ENCODE data around the gene MBNL3. TPM values are rescaled to one million over a fixed set of nuclear protein-coding genes. Genes with fewer than 3 reads are reported as not detected.

The MBNL3 gene
- total RNA-seq, 1 experiment from 2014 or later: 4.6 TPM

GRCh38 chrX:132404266-132404665, 84.6 kb downstream of the MBNL3 start:
- Histone ChIP-seq H3K9me3 (ENCODE audit: control insufficient read depth in 1 of 2, insufficient read depth in 1 of 2, low read depth in 1 of 2, low read length in 2 of 2) (no peaks in the 10 kb centered on the region), H3K4me1 (ENCODE audit: control insufficient read depth in 1 of 2, insufficient read depth in 2 of 2, low read length in 2 of 2) (no peaks in the 10 kb centered on the region), H3K4me3 (replicated peaks in 1 of 2; ENCODE audit: low read depth in 1 of 2, low read length in 2 of 2) (no peak overlapping the region), H3K27me3 (ENCODE audit: insufficient read depth, low read length) (no peaks in the 10 kb centered on the region), H3K79me2 (ENCODE audit: insufficient read depth, low read length) (no peaks in the 10 kb centered on the region), H4K20me1 (ENCODE audit: insufficient read depth) (no peaks in the 10 kb centered on the region), H3K27ac (ENCODE audit: low read depth, low read length) (no peak overlapping the region), H2AFZ (ENCODE audit: low read depth, low read length, poor library complexity, severe bottlenecking) (no peak overlapping the region), H3K9me2 (ENCODE audit: insufficient read depth) (no peaks in the 10 kb centered on the region), H3K36me3 (ENCODE audit: control insufficient read depth in 1 of 2, insufficient read depth in 2 of 2, low read length in 2 of 2) (no peaks in the 10 kb centered on the region), H3K4me2 (ENCODE audit: low read length) (no peak overlapping the region), H3K9ac (ENCODE audit: low read length) (no peak overlapping the region)
- DNase-seq (ENCODE audit: low read depth, low spot score): no peak
- TF ChIP-seq CEBPB (IDR thresholded peaks at IDR 0.05; ENCODE audit: low read depth): no peak
- TF ChIP-seq CBX3 (IDR thresholded peaks at IDR 0.05; ENCODE audit: low read depth): no peak
- no peak for TF ChIP-seq ATF3 (IDR thresholded peaks at IDR 0.05)
- no peak for TF ChIP-seq JUND (IDR thresholded peaks at IDR 0.05)
- TF ChIP-seq EZH2phosphoT487 (IDR thresholded peaks at IDR 0.05; ENCODE audit: borderline replicate concordance): no peak
- TF ChIP-seq YY1 (IDR thresholded peaks at IDR 0.05; ENCODE audit: extremely low read depth, insufficient replicate concordance, low read depth, low read length): no peak
- TF ChIP-seq POLR2AphosphoS5 (IDR thresholded peaks at IDR 0.05; ENCODE audit: low read depth, low read length): no peak
- no peak for TF ChIP-seq REST (IDR thresholded peaks at IDR 0.05; ENCODE audit: low read depth)
- no peak for TF ChIP-seq ZFX (IDR thresholded peaks at IDR 0.05)
- no peak for TF ChIP-seq ZBTB33 (IDR thresholded peaks at IDR 0.05; ENCODE audit: extremely low read depth, insufficient replicate concordance, low read length)
- no peak for TF ChIP-seq CTCF (IDR thresholded peaks at IDR 0.05 in 2 of 3, conservative IDR thresholded peaks at IDR 0.05 in 1 of 3; ENCODE audit: borderline replicate concordance in 1 of 3, insufficient read depth in 1 of 3, low read depth in 2 of 3, low read length in 2 of 3)
- TF ChIP-seq SIN3A (IDR thresholded peaks at IDR 0.05; ENCODE audit: low read depth): no peak
- TF ChIP-seq EGR1 (IDR thresholded peaks at IDR 0.05; ENCODE audit: low read depth): no peak
- no peak for TF ChIP-seq EZH2 (IDR thresholded peaks at IDR 0.05)
- no peak for TF ChIP-seq SRF (IDR thresholded peaks at IDR 0.05; ENCODE audit: low read depth)
- no peak for TF ChIP-seq POLR2A (IDR thresholded peaks at IDR 0.05; ENCODE audit: borderline replicate concordance, extremely low read depth, insufficient read depth, insufficient read length)
- TF ChIP-seq FOSL1 (IDR thresholded peaks at IDR 0.05; ENCODE audit: low read depth): no peak
- TF ChIP-seq MAX (IDR thresholded peaks at IDR 0.05): no peak
- BruUV-seq (replicated peaks): no TSS peak
- ChIA-PET RAD21 (ENCODE audit: low non-redundant PET in 1 of 2, low total read pairs in 2 of 2, uncharacterized antibody in 2 of 2, unreplicated experiment in 2 of 2) (no interaction called here), CTCF (no interaction called here), POLR2A (interaction anchor here (1.0 kb wide), 1 partner anchor 9 kb away, joined by 4 read pairs; no protein-coding TSS in a partner anchor)
- intact Hi-C loops (cut with micrococcal nuclease): no loop called here
- no peak for ATAC-seq

Data from HCT116 (cell line).